GM18511 (cell line): ENCODE measurements around the gene CDH4.
"Not testable (repeated sequence)": the region's sequence is repeated elsewhere in the genome, so short reads cannot be mapped to it uniquely, and the experiment has no call there.

Experiments used
- ATAC-seq: cut with Tn5 transposase; IDR thresholded peaks from one replicate; pipeline ENCODE4 v1.9.1; 2021; ENCODE audit warnings: mild to moderate bottlenecking, moderate library complexity; ENCODE audit not compliant: unreplicated experiment

CDH4 gene

DNA sequence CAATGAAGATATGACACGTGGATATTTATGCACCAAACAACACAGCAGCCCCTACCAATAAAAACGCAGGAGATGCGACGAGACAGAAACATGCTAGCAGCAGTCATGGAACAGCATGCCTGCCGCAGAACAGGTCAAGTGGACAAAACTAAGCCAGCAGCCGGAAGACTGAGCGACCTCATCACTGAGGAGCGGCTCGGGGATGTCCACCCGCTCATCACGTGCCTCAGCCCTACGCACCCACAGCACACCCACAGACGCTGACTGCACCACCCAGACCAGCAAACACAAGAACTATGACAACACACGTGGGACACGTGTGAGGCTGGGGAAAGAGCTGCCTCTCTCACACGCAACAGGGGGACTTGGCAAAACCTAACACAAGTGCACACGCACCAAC, 731.9 kb downstream of the CDH4 start:
- no peak for ATAC-seq

DNA sequence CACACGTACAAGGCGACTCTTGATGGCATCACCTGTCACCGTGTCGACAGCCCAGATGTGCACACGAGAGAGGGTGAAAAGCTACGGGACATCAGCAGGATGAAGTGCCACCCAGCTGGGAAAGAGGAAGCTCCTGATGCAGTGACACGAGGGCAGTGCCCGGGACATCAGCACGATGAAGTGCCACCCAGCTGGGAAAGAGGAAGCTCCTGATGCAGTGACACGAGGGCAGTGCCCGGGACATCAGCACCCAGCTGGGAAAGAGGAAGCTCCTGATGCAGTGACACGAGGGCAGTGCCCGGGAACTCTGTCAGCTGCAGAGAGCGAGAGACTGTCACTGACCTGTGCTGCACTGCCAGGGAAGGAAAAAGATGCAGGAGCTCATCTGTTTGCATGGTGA, 732.4 kb downstream of the CDH4 start:
- not testable (repeated sequence) for ATAC-seq

DNA sequence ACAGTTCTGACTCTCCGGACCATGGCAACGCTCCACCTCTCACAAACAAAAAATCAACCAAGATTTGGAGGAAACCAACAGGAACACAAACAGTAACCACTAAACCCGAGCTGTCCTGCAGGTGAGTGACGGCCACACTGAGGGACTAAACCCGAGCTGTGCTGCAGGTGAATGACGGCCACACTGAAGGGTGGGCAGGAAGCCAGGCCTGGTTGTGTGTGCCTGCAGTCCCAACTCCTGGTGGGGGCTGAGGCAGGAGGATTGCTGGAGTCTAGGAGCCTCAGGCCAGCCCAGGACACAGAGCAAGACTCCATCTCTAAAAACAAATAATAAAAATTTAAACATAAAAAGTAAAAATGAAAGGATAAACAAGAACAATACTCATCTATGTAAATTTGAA, 733.0 kb downstream of the CDH4 start:
- no peak for ATAC-seq

DNA sequence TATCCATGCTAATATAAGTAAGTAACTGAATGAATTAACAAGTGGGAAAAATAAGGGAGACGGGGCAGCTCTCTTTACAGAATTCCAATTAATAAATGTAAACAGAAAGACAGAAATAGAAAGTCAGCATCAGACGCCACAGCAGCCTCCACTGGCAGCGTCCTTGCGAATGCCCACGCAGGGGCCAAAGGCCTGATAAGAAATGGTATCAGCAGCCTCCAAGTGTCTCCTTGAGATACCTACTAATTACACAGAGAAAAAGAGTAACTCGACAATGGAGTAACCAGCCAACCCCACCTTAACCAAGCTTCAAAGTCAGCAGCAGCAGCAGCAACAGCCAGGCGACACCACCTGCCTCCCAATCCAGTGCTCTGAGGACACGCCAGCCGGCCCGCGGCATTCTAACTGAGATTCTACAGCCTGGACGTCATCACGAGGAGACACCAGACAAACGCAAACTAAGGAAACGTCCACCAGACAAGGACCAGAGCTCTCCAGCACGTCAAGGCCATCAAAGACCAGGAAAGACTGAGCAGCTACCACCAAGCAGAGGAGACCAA, 734.8 kb downstream of the CDH4 start:
- no peak for ATAC-seq

DNA sequence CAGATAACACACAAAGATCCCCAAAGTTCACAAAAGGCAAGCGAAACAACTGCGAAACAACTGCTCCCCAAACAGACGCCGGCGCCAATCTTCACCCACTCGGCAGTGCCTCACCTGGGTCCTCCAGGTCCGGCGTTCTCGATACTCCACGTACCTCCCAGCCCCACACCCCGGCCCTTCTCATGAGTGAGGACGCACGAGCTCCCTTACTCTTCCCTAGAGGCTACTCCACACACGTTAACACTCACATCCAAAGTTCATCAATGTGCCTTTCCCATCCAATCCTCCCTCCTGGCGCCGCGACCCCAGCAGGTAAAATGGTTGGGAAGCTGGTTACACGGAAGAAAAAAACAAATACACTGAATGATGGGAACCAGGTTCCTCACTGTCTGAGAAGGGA, 736.6 kb downstream of the CDH4 start:
- no peak for ATAC-seq

DNA sequence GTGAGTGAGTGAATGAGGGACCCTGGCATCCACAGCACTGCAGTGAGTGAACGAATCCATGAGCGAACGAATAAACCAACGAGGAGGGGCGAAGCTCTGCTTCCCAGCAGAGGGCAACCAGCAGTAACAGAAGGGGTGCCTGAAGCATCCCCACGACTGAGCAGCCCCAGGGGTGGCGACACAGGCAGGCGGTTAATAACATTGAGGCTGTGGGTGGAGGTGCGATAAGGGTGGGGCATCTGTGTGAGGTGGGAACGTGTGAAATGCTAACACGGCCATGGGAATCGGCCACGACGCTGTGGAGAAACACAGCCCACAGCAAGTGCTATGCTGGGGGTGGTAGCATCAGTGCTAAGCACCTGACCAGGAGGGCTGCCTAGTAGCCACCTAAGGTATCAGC, 737.7 kb downstream of the CDH4 start:
- no peak for ATAC-seq
